ENCODE data around the gene AMOTL1. TPM values are rescaled to one million over a fixed set of nuclear protein-coding genes. Genes with fewer than 3 reads are reported as not detected.

Gene AMOTL1
- total and polyA plus RNA-seq, 12 donors: 3.1 to 115 (median 68.3) TPM

DNA sequence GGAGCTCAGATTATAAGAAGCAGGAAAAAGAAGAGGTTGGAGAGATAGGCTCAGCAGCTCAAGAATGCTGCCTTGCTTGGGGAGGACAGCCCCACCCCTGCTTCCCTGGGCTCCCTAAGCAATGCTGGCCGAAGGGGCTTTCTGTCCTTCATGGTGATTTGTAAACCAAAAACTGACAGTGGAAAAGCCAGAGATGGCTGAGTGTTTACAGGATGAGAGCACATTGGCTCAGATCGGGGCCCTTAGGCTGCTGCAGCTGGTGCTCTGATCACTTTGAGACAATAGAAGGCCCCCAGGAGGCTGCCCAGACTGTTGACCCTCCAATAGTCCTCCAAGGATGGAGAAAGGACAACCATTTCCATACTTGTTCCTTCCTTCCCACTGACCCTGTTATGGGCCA, 28.8 kb upstream of the AMOTL1 start:
- Histone ChIP-seq H3K36me3 (no peaks in the 10 kb centered on the region), H3K4me3 (no peak overlapping the region), H3K4me1 (peaks cover 0 to 35% (median 15%) of the 10 kb centered on the region in 9 donors), H3K27me3 (peaks cover 0 to 26% (median 0%) of the 10 kb centered on the region in 7 donors), H3K9me3 (no peaks in the 10 kb centered on the region), H3K27ac (no peak overlapping the region)
- intact Hi-C loops (cut with DNase I): loop anchor here in 5 of 10 donors (10.0 kb wide), 1 partner anchor 115 kb away; no protein-coding TSS in a partner anchor
- WGBS, 2 donors: 58 to 67% methylated on average over 2 of the region's 2 CpGs
- no peak for ATAC-seq
- DNase-seq: no peak
- TF ChIP-seq, protein P1, sequence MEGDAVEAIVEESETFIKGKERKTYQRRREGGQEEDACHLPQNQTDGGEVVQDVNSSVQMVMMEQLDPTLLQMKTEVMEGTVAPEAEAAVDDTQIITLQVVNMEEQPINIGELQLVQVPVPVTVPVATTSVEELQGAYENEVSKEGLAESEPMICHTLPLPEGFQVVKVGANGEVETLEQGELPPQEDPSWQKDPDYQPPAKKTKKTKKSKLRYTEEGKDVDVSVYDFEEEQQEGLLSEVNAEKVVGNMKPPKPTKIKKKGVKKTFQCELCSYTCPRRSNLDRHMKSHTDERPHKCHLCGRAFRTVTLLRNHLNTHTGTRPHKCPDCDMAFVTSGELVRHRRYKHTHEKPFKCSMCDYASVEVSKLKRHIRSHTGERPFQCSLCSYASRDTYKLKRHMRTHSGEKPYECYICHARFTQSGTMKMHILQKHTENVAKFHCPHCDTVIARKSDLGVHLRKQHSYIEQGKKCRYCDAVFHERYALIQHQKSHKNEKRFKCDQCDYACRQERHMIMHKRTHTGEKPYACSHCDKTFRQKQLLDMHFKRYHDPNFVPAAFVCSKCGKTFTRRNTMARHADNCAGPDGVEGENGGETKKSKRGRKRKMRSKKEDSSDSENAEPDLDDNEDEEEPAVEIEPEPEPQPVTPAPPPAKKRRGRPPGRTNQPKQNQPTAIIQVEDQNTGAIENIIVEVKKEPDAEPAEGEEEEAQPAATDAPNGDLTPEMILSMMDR (IDR thresholded peaks at IDR 0.05): no peak

- peaks cover 0 to 25% (median 8%) of the 10 kb centered on the region in 9 donors for H3K4me1 ChIP-seq
- TF ChIP-seq, protein P1 (IDR thresholded peaks at IDR 0.05): no peak
- DNase-seq (peak; percentile 54 to 63), ATAC-seq (peak; percentile 47 to 73 (median 60))
- H3K27me3 ChIP-seq: peaks cover 0 to 26% (median 0%) of the 10 kb centered on the region in 7 donors
- H3K9me3 ChIP-seq: no peaks in the 10 kb centered on the region
- peak overlapping the region in 5 of 10 donors; percentile 29 to 61 (median 46) for H3K27ac ChIP-seq
- H3K36me3 ChIP-seq: no peaks in the 10 kb centered on the region
- 1 to 2% methylated on average over 68 to 82 of the region's 82 CpGs for WGBS, 2 donors
- intact Hi-C loops (cut with DNase I): loop anchor here in 1 of 10 donors (10.0 kb wide), 1 partner anchor 134 kb away; no protein-coding TSS in a partner anchor
- H3K4me3 ChIP-seq: peak overlapping the region; percentile 44 to 76 (median 63)
Observed at GRCh38 chr11:94740083-94741021, 27.8 kb upstream of the AMOTL1 start.

DNA sequence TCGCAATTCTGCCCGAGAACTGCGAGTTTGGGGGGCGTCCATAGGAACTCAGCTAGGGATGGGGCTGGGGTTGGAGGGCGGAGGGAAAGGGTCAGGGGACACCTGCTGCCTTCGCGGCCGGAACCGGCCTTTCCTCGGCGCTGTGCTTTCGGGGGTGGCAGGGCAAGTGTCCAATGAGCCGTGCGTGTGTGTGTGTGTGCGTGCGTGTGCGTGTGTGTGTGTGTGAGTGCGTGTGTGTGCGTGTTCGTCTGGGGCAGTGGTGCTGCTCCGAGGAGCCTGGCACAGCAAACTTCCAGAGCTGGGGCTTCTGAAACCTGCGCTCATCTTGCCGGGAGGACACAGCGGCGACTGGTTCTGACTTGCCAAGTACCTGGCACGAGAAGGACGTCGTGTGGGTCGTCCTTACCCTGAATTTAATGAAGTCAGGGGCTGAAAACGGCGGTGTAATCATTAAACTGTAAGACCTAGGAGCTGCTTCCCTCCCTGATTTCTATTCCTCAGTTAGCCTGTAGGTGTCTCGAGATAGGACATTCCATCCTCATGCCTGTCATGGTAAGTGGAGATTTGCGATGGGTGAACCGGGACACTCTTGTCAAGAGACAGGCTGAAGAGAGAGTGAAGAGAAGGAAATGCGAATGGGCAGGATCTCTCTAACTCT, 27.0 kb upstream of the AMOTL1 start:
- DNase-seq: peak; percentile 31
- Histone ChIP-seq H3K4me1 (peaks cover 0 to 25% (median 8%) of the 10 kb centered on the region in 9 donors), H3K27me3 (peaks cover 0 to 26% (median 0%) of the 10 kb centered on the region in 7 donors), H3K36me3 (no peaks in the 10 kb centered on the region), H3K9me3 (no peaks in the 10 kb centered on the region), H3K27ac (peak overlapping the region in 4 of 10 donors; percentile 29 to 61 (median 41)), H3K4me3 (peak overlapping the region; percentile 44 to 76 (median 63))
- 1% methylated on average over 35 of the region's 35 CpGs for WGBS, 2 donors
- intact Hi-C loops (cut with DNase I): loop anchor here in 1 of 10 donors (10.0 kb wide), 1 partner anchor 134 kb away; no protein-coding TSS in a partner anchor
- TF ChIP-seq, protein P1 (IDR thresholded peaks at IDR 0.05): peak; percentile 30 to 69 (median 52)
- peak; percentile 75 to 90 (median 82) for ATAC-seq

DNA sequence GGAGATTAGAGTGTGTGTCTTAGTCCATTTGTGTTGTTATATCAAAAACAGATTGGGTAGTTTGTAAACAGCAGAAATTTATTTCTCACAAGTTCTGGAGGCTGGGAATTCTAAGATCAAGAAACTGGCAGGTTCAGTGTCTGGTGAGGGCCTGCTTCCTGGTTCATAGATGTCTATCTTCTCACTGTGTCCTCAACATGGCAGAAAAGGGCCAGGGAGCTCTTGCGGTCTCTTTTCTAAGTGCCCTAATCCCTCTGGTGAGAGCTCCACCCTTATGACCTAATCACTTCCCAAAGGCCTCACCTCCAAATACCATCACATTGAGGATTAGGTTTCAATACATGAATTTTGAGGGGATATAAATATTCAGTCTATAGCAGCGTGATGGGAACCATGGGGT, 25.5 kb upstream of the AMOTL1 start:
- TF ChIP-seq, protein P1 (IDR thresholded peaks at IDR 0.05): no peak
- 88 to 95% methylated on average over 2 of the region's 2 CpGs for WGBS, 2 donors
- DNase-seq (no peak), ATAC-seq (no peak)
- intact Hi-C loops (cut with DNase I): loop anchor here in 1 of 10 donors (10.0 kb wide), 1 partner anchor 132 kb away; no protein-coding TSS in a partner anchor
- Histone ChIP-seq H3K9me3 (no peaks in the 10 kb centered on the region), H3K27me3 (peaks cover 0 to 26% (median 0%) of the 10 kb centered on the region in 7 donors), H3K4me3 (no peak overlapping the region), H3K36me3 (no peaks in the 10 kb centered on the region), H3K4me1 (peaks cover 0 to 30% (median 8%) of the 10 kb centered on the region in 9 donors), H3K27ac (no peak overlapping the region)
